T-helper 17 cell (primary cell): ENCODE results near the gene NRG2. TPM values are rescaled to one million over a fixed set of nuclear protein-coding genes. Genes with fewer than 3 reads are reported as not detected.

ENCODE experiments used
- ATAC-seq: fragments of 150-1000 bp; cut with Tn5 transposase; 2 replicates; pipeline ENCODE4 v1.10.0; 2021; ENCODE audit warnings: mild to moderate bottlenecking, moderate library complexity
- DNase-seq, 3 donors: peaks; one replicate each; pipeline versions ENCODE4 v3.0.0 to v3.0.0-alpha.2; 2020 to 2021
- H3K9me3 ChIP-seq: one replicate; pipeline ENCODE4 v1.7.0; 2013; ENCODE audit warnings: low read length, mild to moderate bottlenecking; ENCODE audit not compliant: control insufficient read depth, poor library complexity, severe bottlenecking
- H3K27ac Mint-ChIP-seq: one replicate; pipeline ENCODE4 v1.8.0; 2022; ENCODE audit warnings: mild to moderate bottlenecking, moderate library complexity, mixed read lengths
- H3K27me3 Mint-ChIP-seq: one replicate; pipeline ENCODE4 v1.8.0; 2022; ENCODE audit warnings: mixed read lengths
- H3K36me3 Mint-ChIP-seq: one replicate; pipeline ENCODE4 v1.8.0; 2022; ENCODE audit warnings: low read depth, mixed read lengths
- H3K4me1 Mint-ChIP-seq: one replicate; pipeline ENCODE4 v1.8.0; 2022; ENCODE audit warnings: mild to moderate bottlenecking, mixed read lengths
- H3K4me3 Mint-ChIP-seq: one replicate; pipeline ENCODE4 v1.8.0; 2022; ENCODE audit warnings: mild to moderate bottlenecking, moderate library complexity, mixed read lengths
- total RNA-seq, 4 donors: library from RNA in 2 of 4; stranded (reverse) in 2 of 4; gene quantifications; one replicate each; pipeline ENCODE4 v1.2.3 and lab custom pipeline; 2022 to 2026

The NRG2 gene
- total RNA-seq, 2 donors from 2014 or later = 0.08 TPM; not detected in 1

GRCh38 chr5:139880416-139881142 is 162.5 kb downstream of the NRG2 start:
- no peak overlapping the region for H3K4me3 Mint-ChIP-seq
- ATAC-seq (no peak), DNase-seq (no peak)
- H3K27me3 Mint-ChIP-seq = peaks cover 45% of the 10 kb centered on the region
- H3K36me3 Mint-ChIP-seq = peaks cover 9% of the 10 kb centered on the region
- peaks cover 5% of the 10 kb centered on the region for H3K4me1 Mint-ChIP-seq
- no peaks in the 10 kb centered on the region for H3K9me3 ChIP-seq
- H3K27ac Mint-ChIP-seq = no peak overlapping the region

DNA sequence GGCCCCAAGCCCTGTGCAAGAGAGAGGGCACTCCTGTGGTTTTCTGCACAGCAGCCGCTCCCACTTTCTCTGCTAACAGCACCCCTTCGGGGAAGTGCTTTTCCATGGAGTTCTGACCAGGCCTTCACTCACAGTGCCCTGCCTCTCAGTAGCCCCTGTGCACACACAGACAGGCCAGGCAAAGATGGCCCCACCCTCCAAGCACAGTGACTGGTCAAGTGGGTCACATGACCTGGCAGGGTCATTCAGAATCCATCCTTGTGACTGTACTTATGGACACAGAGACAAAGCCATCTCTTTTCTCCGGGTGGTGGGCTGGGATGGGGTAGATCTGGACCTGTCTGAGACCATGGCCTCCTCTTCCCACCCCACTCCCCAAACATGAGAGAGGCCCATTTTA is 165.0 kb downstream of the NRG2 start:
- no peak for DNase-seq
- ATAC-seq = no peak
- Mint-ChIP-seq H3K4me1 (peaks cover 2% of the 10 kb centered on the region), H3K36me3 (peaks cover 3% of the 10 kb centered on the region), H3K27ac (no peak overlapping the region), H3K4me3 (no peak overlapping the region), H3K27me3 (peaks cover 44% of the 10 kb centered on the region)
- no peaks in the 10 kb centered on the region for H3K9me3 ChIP-seq

DNA sequence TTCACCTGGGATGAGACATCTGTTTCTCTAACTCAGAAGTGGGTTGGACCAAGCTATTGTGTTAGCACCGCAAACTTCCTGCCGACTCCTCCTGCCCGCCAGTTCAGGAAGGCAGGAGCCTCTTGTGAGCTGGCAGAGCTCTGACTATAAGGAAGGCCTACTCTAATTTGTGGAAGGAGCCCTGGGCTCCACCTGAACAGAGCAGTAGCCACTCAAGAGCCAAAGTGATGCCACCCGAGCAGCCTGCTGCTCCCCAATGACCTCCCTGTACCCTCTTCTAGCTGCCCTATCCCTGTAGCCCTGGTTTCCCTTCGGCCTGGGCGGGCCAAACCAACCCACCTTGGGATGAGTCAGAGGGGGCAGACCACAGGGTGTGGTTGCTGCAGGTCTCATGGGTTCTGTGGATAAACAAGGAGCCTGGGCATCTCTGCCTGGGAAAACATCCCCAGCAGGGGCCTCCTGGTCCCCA is 165.9 kb downstream of the NRG2 start:
- no peaks in the 10 kb centered on the region for H3K9me3 ChIP-seq
- no peak overlapping the region for H3K27ac Mint-ChIP-seq
- peaks cover 2% of the 10 kb centered on the region for H3K4me1 Mint-ChIP-seq
- H3K36me3 Mint-ChIP-seq = peaks cover 3% of the 10 kb centered on the region
- ATAC-seq (no peak), DNase-seq (no peak)
- H3K27me3 Mint-ChIP-seq = peaks cover 46% of the 10 kb centered on the region
- no peak overlapping the region for H3K4me3 Mint-ChIP-seq

DNA sequence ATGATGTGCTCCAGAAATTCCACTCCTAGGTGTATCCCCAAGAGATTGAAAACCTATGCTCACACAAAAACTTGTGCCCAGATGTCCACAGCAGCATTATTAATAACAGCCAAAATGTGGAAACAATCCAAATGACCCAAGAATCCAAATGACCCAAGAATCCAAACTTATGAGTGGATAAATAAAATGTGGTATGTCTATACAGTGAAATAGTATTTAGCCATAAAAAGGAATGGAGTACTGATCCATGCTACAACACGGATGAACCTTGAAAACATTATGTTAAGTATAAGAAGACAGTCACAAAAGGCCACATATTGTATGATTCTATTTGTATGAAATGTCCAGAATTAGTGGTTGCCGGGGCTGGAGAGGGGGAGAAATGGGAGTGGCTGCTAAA is 167.1 kb downstream of the NRG2 start:
- Mint-ChIP-seq H3K36me3 (peaks cover 3% of the 10 kb centered on the region), H3K4me3 (no peak overlapping the region), H3K27me3 (peaks cover 52% of the 10 kb centered on the region), H3K27ac (no peak overlapping the region), H3K4me1 (peaks cover 5% of the 10 kb centered on the region)
- DNase-seq (no peak), ATAC-seq (no peak)
- no peaks in the 10 kb centered on the region for H3K9me3 ChIP-seq

GRCh38 chr5:139872851-139873794 is 170.0 kb downstream of the NRG2 start:
- DNase-seq (no peak), ATAC-seq (no peak)
- Mint-ChIP-seq H3K36me3 (peaks cover 2% of the 10 kb centered on the region), H3K4me3 (no peak overlapping the region), H3K27me3 (peaks cover 47% of the 10 kb centered on the region), H3K27ac (no peak overlapping the region), H3K4me1 (peaks cover 5% of the 10 kb centered on the region)
- H3K9me3 ChIP-seq = no peaks in the 10 kb centered on the region

DNA sequence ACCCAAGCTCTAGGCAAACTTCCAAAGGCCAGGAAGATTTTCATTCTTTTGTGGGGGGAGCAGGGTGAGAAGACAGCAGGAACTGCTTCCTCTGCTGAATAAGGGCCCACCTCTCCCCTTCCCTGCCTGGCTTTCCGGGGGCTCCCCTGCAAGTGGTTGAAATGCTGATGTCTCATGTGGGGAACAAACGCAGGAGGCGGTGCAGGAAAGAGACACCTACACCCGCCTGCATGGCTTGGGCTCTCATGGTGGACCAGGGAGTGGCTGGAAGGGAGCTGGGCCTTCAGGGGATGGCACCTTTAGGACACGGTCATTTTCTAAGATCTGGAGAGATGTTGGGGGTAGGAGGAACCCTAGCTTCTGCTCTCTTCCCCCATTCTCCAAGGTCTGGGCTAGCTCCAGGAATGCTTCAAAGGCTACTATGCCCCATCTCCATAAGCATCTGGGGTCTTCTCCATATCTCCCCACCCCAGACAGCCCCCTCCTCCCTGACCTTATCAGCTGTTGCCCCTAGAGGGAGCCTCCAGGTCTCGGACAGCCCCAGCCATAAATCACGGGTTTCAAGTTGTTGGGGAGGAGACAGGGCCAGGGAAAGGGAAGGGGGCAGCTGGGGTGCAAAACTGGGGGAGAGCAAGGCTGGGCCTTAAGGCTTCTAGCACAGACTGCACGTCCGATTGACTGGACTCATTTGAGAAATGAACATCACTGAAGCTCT is 170.9 kb downstream of the NRG2 start:
- H3K9me3 ChIP-seq = no peaks in the 10 kb centered on the region
- H3K27ac Mint-ChIP-seq = no peak overlapping the region
- H3K36me3 Mint-ChIP-seq = peaks cover 2% of the 10 kb centered on the region
- peaks cover 53% of the 10 kb centered on the region for H3K27me3 Mint-ChIP-seq
- H3K4me3 Mint-ChIP-seq = no peak overlapping the region
- DNase-seq (no peak), ATAC-seq (no peak)
- H3K4me1 Mint-ChIP-seq = peaks cover 5% of the 10 kb centered on the region

- Mint-ChIP-seq H3K4me3 (no peak overlapping the region), H3K36me3 (peaks cover 4% of the 10 kb centered on the region), H3K27ac (no peak overlapping the region), H3K4me1 (peaks cover 3% of the 10 kb centered on the region), H3K27me3 (peaks cover 59% of the 10 kb centered on the region)
- DNase-seq (no peak), ATAC-seq (no peak)
- no peaks in the 10 kb centered on the region for H3K9me3 ChIP-seq
Measured at GRCh38 chr5:139871614-139872013, 171.5 kb downstream of the NRG2 start.

GRCh38 chr5:139870677-139871076 is 172.4 kb downstream of the NRG2 start:
- Mint-ChIP-seq H3K4me1 (peaks cover 2% of the 10 kb centered on the region), H3K4me3 (no peak overlapping the region)
- ATAC-seq = no peak

GRCh38 chr5:139869042-139869790 is 173.9 kb downstream of the NRG2 start:
- H3K36me3 Mint-ChIP-seq = peaks cover 5% of the 10 kb centered on the region
- DNase-seq (no peak), ATAC-seq (no peak)
- H3K27ac Mint-ChIP-seq = no peak overlapping the region
- H3K9me3 ChIP-seq = no peaks in the 10 kb centered on the region
- H3K4me1 Mint-ChIP-seq = peaks cover 2% of the 10 kb centered on the region
- H3K27me3 Mint-ChIP-seq = peaks cover 67% of the 10 kb centered on the region
- no peak overlapping the region for H3K4me3 Mint-ChIP-seq

More at GRCh38 chr5:139870677-139871076, 172.4 kb downstream of the NRG2 start:
- DNase-seq = no peak
- no peak overlapping the region for H3K27ac Mint-ChIP-seq
- peaks cover 67% of the 10 kb centered on the region for H3K27me3 Mint-ChIP-seq
- H3K9me3 ChIP-seq = no peaks in the 10 kb centered on the region
- H3K36me3 Mint-ChIP-seq = peaks cover 5% of the 10 kb centered on the region

GRCh38 chr5:139867581-139867980 is 175.5 kb downstream of the NRG2 start:
- Mint-ChIP-seq H3K4me1 (peaks cover 2% of the 10 kb centered on the region), H3K36me3 (peaks cover 3% of the 10 kb centered on the region), H3K4me3 (no peak overlapping the region), H3K27me3 (peaks cover 54% of the 10 kb centered on the region), H3K27ac (no peak overlapping the region)
- ATAC-seq (no peak), DNase-seq (no peak)
- no peaks in the 10 kb centered on the region for H3K9me3 ChIP-seq

GRCh38 chr5:139867109-139867508 is 176.0 kb downstream of the NRG2 start:
- DNase-seq (no peak), ATAC-seq (no peak)
- Mint-ChIP-seq H3K27me3 (peaks cover 53% of the 10 kb centered on the region), H3K27ac (no peak overlapping the region), H3K4me3 (no peak overlapping the region), H3K36me3 (peaks cover 3% of the 10 kb centered on the region), H3K4me1 (peaks cover 2% of the 10 kb centered on the region)
- no peaks in the 10 kb centered on the region for H3K9me3 ChIP-seq

GRCh38 chr5:139864716-139865483 is 178.2 kb downstream of the NRG2 start:
- H3K27me3 Mint-ChIP-seq = peaks cover 39% of the 10 kb centered on the region
- no peaks in the 10 kb centered on the region for H3K9me3 ChIP-seq
- H3K4me1 Mint-ChIP-seq = no peaks in the 10 kb centered on the region
- no peak for DNase-seq
- ATAC-seq = no peak
- no peak overlapping the region for H3K27ac Mint-ChIP-seq
- H3K36me3 Mint-ChIP-seq = peaks cover 3% of the 10 kb centered on the region
- no peak overlapping the region for H3K4me3 Mint-ChIP-seq
